Astrocyte (in vitro differentiated cells and primary cell): ENCODE data around the gene MED22. TPM values are rescaled to one million over a fixed set of nuclear protein-coding genes. Genes with fewer than 3 reads are reported as not detected.

Experiments
- DNase-seq: peaks from one replicate; pipeline ENCODE4 v3.0.0-alpha.2; 2010; ENCODE audit warnings: low read depth
- FAIRE-seq: peaks from 2 replicates; lab custom pipeline; 2011; peaks lifted over from hg19 to GRCh38; lab: Jason Lieb, UNC
- H2AFZ ChIP-seq: 2 replicates; pipeline ENCODE4 v1.6.0; 2012; ENCODE audit warnings: low read depth, low read length, inconsistent platforms
- H3K27ac ChIP-seq: 2 replicates; pipeline ENCODE4 v1.5.1; 2011; ENCODE audit warnings: low read depth, low read length, inconsistent platforms
- H3K27me3 ChIP-seq: 2 replicates; pipeline ENCODE4 v1.6.0; 2011; ENCODE audit warnings: low read length, inconsistent platforms; ENCODE audit not compliant: insufficient read depth
- H3K36me3 ChIP-seq: 2 replicates; pipeline ENCODE4 v1.5.1; 2011; ENCODE audit warnings: low read length, inconsistent platforms; ENCODE audit not compliant: insufficient read depth
- H3K4me1 ChIP-seq: 2 replicates; pipeline ENCODE4 v1.5.1; 2011; ENCODE audit warnings: low read length, inconsistent platforms; ENCODE audit not compliant: insufficient read depth
- H3K4me2 ChIP-seq: 2 replicates; pipeline ENCODE4 v1.6.0; 2012; ENCODE audit warnings: low read length, inconsistent platforms
- H3K4me3 ChIP-seq: 2 replicates; pipeline ENCODE4 v1.5.1; 2011; ENCODE audit warnings: low read depth, mild to moderate bottlenecking, low read length, inconsistent platforms; ENCODE audit not compliant: insufficient read depth
- H3K79me2 ChIP-seq: 2 replicates; pipeline ENCODE4 v1.6.0; 2012; ENCODE audit warnings: mild to moderate bottlenecking, low read length, inconsistent platforms; ENCODE audit not compliant: insufficient read depth
- H3K9ac ChIP-seq: 2 replicates; pipeline ENCODE4 v1.6.0; 2012; ENCODE audit warnings: mild to moderate bottlenecking, low read length, inconsistent platforms
- H3K9me3 ChIP-seq: 2 replicates; pipeline ENCODE4 v1.5.1; 2012; ENCODE audit warnings: low read depth, mild to moderate bottlenecking, low read length, inconsistent platforms; ENCODE audit not compliant: insufficient read depth
- H4K20me1 ChIP-seq: 2 replicates; pipeline ENCODE4 v1.6.0; 2012; ENCODE audit warnings: low read length, inconsistent platforms; ENCODE audit not compliant: insufficient read depth
- H3K27ac Mint-ChIP-seq: one replicate; pipeline ENCODE4 v1.8.0; 2021; ENCODE audit warnings: mild to moderate bottlenecking, mixed read lengths; ENCODE audit not compliant: unreplicated experiment
- H3K27me3 Mint-ChIP-seq: one replicate; pipeline ENCODE4 v1.8.0; 2021; ENCODE audit warnings: low read depth, mixed read lengths; ENCODE audit not compliant: unreplicated experiment
- H3K36me3 Mint-ChIP-seq: one replicate; pipeline ENCODE4 v1.8.0; 2021; ENCODE audit warnings: low read depth, mixed read lengths; ENCODE audit not compliant: unreplicated experiment
- H3K4me1 Mint-ChIP-seq: one replicate; pipeline ENCODE4 v1.8.0; 2021; ENCODE audit warnings: low read depth, mixed read lengths; ENCODE audit not compliant: unreplicated experiment
- H3K4me3 Mint-ChIP-seq: one replicate; pipeline ENCODE4 v1.8.0; 2021; ENCODE audit warnings: mild to moderate bottlenecking, moderate library complexity, mixed read lengths; ENCODE audit not compliant: unreplicated experiment
- H3K9me3 Mint-ChIP-seq: one replicate; pipeline ENCODE4 v1.8.0; 2021; ENCODE audit warnings: mild to moderate bottlenecking, mixed read lengths; ENCODE audit not compliant: unreplicated experiment
- CTCF ChIP-seq: IDR thresholded peaks from 2 replicates; pipeline ENCODE4 v1.5.1; 2011; ENCODE audit warnings: low read depth, mild to moderate bottlenecking, inconsistent platforms, low read length, moderate library complexity; ENCODE audit not compliant: insufficient read depth
- EZH2 ChIP-seq: IDR thresholded peaks from 2 replicates; pipeline ENCODE4 v1.6.1; 2012; ENCODE audit warnings: mild to moderate bottlenecking, low read length, inconsistent platforms; ENCODE audit not compliant: insufficient read depth
- total RNA-seq: library from RNA; stranded (reverse); gene quantifications from 2 replicates; pipeline ENCODE4 v1.2.1, GENCODE V29; 2021

The MED22 gene
- total RNA-seq, 1 donor from 2014 or later: 28.8 TPM

DNA sequence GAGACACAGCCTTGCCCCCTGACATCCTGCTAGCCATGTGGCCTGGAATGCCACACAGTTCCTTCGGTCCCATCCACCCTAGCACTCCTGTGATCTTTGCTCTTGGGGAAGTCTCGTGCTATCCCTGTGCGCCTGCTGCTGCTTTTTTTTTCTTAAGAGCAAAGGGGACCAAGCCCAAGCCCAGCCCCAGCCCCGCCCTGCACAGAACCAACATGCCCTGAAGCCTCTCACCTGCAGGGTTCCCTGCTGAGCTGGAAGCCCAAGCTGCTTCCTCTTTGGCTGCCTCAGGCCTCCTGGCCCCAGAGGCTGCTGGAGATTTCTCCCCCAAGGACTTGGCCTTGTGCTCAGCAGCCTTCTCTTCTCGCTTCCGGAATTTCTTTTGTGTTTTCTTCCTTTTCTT, 13.8 kb downstream of the MED22 start:
- peaks cover 40% of the 10 kb centered on the region for H4K20me1 ChIP-seq
- H3K27ac Mint-ChIP-seq: peak overlapping the region; percentile 14
- TF ChIP-seq CTCF: no peak
- no peak for TF ChIP-seq EZH2
- H3K27me3 ChIP-seq: no peaks in the 10 kb centered on the region
- no peaks in the 10 kb centered on the region for H3K9me3 ChIP-seq
- no peak overlapping the region for H3K4me2 ChIP-seq
- H3K4me1 Mint-ChIP-seq: peaks cover 14% of the 10 kb centered on the region
- peaks cover 36% of the 10 kb centered on the region for H3K79me2 ChIP-seq
- no peak for DNase-seq
- H2AFZ ChIP-seq: no peak overlapping the region
- no peak overlapping the region for H3K4me3 ChIP-seq
- H3K9me3 Mint-ChIP-seq: no peaks in the 10 kb centered on the region
- H3K4me3 Mint-ChIP-seq: peak overlapping the region; percentile 99
- H3K9ac ChIP-seq: no peak overlapping the region
- no peaks in the 10 kb centered on the region for H3K27me3 Mint-ChIP-seq
- peaks cover 16% of the 10 kb centered on the region for H3K36me3 Mint-ChIP-seq
- peaks cover 7% of the 10 kb centered on the region for H3K4me1 ChIP-seq
- FAIRE-seq: no peak
- peaks cover 24% of the 10 kb centered on the region for H3K36me3 ChIP-seq
- H3K27ac ChIP-seq: no peak overlapping the region

GRCh38 chr9:133333566-133333965, 14.4 kb downstream of the MED22 start:
- H2AFZ ChIP-seq: no peak overlapping the region
- H3K27me3 ChIP-seq: no peaks in the 10 kb centered on the region
- H4K20me1 ChIP-seq: peaks cover 40% of the 10 kb centered on the region
- H3K4me3 ChIP-seq: no peak overlapping the region
- H3K4me1 ChIP-seq: peaks cover 7% of the 10 kb centered on the region
- FAIRE-seq: no peak
- no peak for DNase-seq
- no peak overlapping the region for H3K27ac Mint-ChIP-seq
- peaks cover 36% of the 10 kb centered on the region for H3K79me2 ChIP-seq
- H3K4me1 Mint-ChIP-seq: peaks cover 14% of the 10 kb centered on the region
- no peak overlapping the region for H3K9ac ChIP-seq
- no peaks in the 10 kb centered on the region for H3K9me3 ChIP-seq
- no peaks in the 10 kb centered on the region for H3K27me3 Mint-ChIP-seq
- H3K4me2 ChIP-seq: no peak overlapping the region
- peaks cover 14% of the 10 kb centered on the region for H3K36me3 Mint-ChIP-seq
- no peaks in the 10 kb centered on the region for H3K9me3 Mint-ChIP-seq
- H3K36me3 ChIP-seq: peaks cover 24% of the 10 kb centered on the region
- TF ChIP-seq EZH2 (no peak), CTCF (no peak)
- H3K4me3 Mint-ChIP-seq: peak overlapping the region; percentile 14
- H3K27ac ChIP-seq: no peak overlapping the region

GRCh38 chr9:133333011-133333410, 14.9 kb downstream of the MED22 start:
- peaks cover 14% of the 10 kb centered on the region for H3K4me1 Mint-ChIP-seq
- FAIRE-seq (no peak), DNase-seq (no peak)
- no peak overlapping the region for H2AFZ ChIP-seq
- H3K79me2 ChIP-seq: peaks cover 36% of the 10 kb centered on the region
- peaks cover 7% of the 10 kb centered on the region for H3K4me1 ChIP-seq
- peaks cover 14% of the 10 kb centered on the region for H3K36me3 Mint-ChIP-seq
- H3K36me3 ChIP-seq: peaks cover 24% of the 10 kb centered on the region
- peaks cover 40% of the 10 kb centered on the region for H4K20me1 ChIP-seq
- no peaks in the 10 kb centered on the region for H3K9me3 ChIP-seq
- no peak overlapping the region for H3K4me2 ChIP-seq
- no peak overlapping the region for H3K9ac ChIP-seq
- H3K27ac Mint-ChIP-seq: no peak overlapping the region
- H3K27ac ChIP-seq: no peak overlapping the region
- H3K4me3 Mint-ChIP-seq: peak overlapping the region; percentile 14
- H3K27me3 ChIP-seq: no peaks in the 10 kb centered on the region
- H3K4me3 ChIP-seq: no peak overlapping the region
- H3K9me3 Mint-ChIP-seq: no peaks in the 10 kb centered on the region
- TF ChIP-seq EZH2 (no peak), CTCF (no peak)
- H3K27me3 Mint-ChIP-seq: no peaks in the 10 kb centered on the region
